IPS-NIHi11 (cell line): Measurements from ENCODE around the gene DDI1.
"Not testable (repeated sequence)": the region's sequence is repeated elsewhere in the genome, so short reads cannot be mapped to it uniquely, and the experiment has no call there.

ENCODE experiments used
- DNase-seq: peaks from one replicate; pipeline ENCODE4 v3.0.0; 2012; ENCODE audit warnings: mixed read lengths, low spot score

Gene DDI1

GRCh38 chr11:104041792-104042191 lies 5.4 kb downstream of the DDI1 start:
- no peak for DNase-seq

- no peak for DNase-seq
Measured at GRCh38 chr11:104043142-104043541, 6.7 kb downstream of the DDI1 start.

- no peak for DNase-seq
Measured at GRCh38 chr11:104043678-104044239, 7.3 kb downstream of the DDI1 start.

- DNase-seq = no peak
Measured at GRCh38 chr11:104046331-104046730, 9.9 kb downstream of the DDI1 start.

- not testable (repeated sequence) for DNase-seq
Measured at GRCh38 chr11:104046858-104047257, 10.4 kb downstream of the DDI1 start.

- no peak for DNase-seq
Measured at GRCh38 chr11:104049116-104049515, 12.7 kb downstream of the DDI1 start.

GRCh38 chr11:104051778-104052177 lies 15.3 kb downstream of the DDI1 start:
- DNase-seq = no peak

GRCh38 chr11:104053743-104054478 lies 17.5 kb downstream of the DDI1 start:
- no peak for DNase-seq

- DNase-seq = no peak
Measured at GRCh38 chr11:104054911-104055529, 18.6 kb downstream of the DDI1 start.

GRCh38 chr11:104055596-104055995 lies 19.2 kb downstream of the DDI1 start:
- DNase-seq = no peak

- no peak for DNase-seq
Measured at GRCh38 chr11:104057908-104058307, 21.5 kb downstream of the DDI1 start.

GRCh38 chr11:104058680-104059079 lies 22.2 kb downstream of the DDI1 start:
- DNase-seq = no peak

- no peak for DNase-seq
Measured at GRCh38 chr11:104060004-104060794, 23.8 kb downstream of the DDI1 start.

- DNase-seq = no peak
Measured at GRCh38 chr11:104060820-104061219, 24.4 kb downstream of the DDI1 start.

- DNase-seq = no peak
Measured at GRCh38 chr11:104061853-104062521, 25.5 kb downstream of the DDI1 start.

- no peak for DNase-seq
Measured at GRCh38 chr11:104064034-104064630, 27.7 kb downstream of the DDI1 start.

GRCh38 chr11:104067534-104067933 lies 31.1 kb downstream of the DDI1 start:
- no peak for DNase-seq

GRCh38 chr11:104073950-104074705 lies 37.7 kb downstream of the DDI1 start:
- DNase-seq = peak; percentile 10

- no peak for DNase-seq
Measured at GRCh38 chr11:104075091-104075490, 38.7 kb downstream of the DDI1 start.

GRCh38 chr11:104075706-104076105 lies 39.3 kb downstream of the DDI1 start:
- DNase-seq = no peak

- DNase-seq = no peak
Measured at GRCh38 chr11:104076455-104076854, 40.0 kb downstream of the DDI1 start.
